Heart left ventricle (tissue), 13 donors: Measurements from ENCODE around the gene COX10.

ENCODE experiments used
- POLR2A ChIP-seq, 2 donors: fragments of 450-650 bp; IDR thresholded peaks; one replicate each; pipeline ENCODE4 v1.6.1; 2017; ENCODE audit warnings: antibody characterized with exemption in 2 of 2, mild to moderate bottlenecking in 2 of 2, moderate library complexity in 2 of 2
- TF ChIP-seq, protein P1 (sequence below), 12 donors: fragments of 200-600 bp; sonication (generic) in 4 of 12; IDR thresholded peaks; one replicate each; pipeline versions ENCODE4 v1.5.0 to v1.8.0; 2018 to 2022; ENCODE audit warnings: antibody characterized with exemption in 12 of 12, mild to moderate bottlenecking in 5 of 12
- donor health status: ischemic (EF 13 %, LVEDD 7.1; RV severe dilation, severe dysfunction).
- donor health status: DM: no; HTN: yes; CAD: no.
- donor health status: DM: no; HTN: no; CAD: no.
- donor health status: ischemic (EF 25% LVEDD 6.9; RV normal size, moderate dysfunction).
- donor health status: ischemic (EF 25% LVEDD 5.7; RV mildly dilated, moderate dysfunction).
- donor health status: ischemic (EF 35%, LVEDD 5.7; RV mildly dilated, moderate dysfunction).
- donor health status: nonischemic (EF 11% LVEDD 7.7; RV severe dilation, severe dysfunction).
- donor health status: DM: yes; HTN: yes; CAD: no.
- donor health status: PGD.
- donor health status: ischemic (EF 29% LVEDD 5.4; RV normal size, mild dysfunction).
- donor health status: nonischemic (EF 23%, LVEDD 6.1; RV moderate dilation, normal function).

DNA sequence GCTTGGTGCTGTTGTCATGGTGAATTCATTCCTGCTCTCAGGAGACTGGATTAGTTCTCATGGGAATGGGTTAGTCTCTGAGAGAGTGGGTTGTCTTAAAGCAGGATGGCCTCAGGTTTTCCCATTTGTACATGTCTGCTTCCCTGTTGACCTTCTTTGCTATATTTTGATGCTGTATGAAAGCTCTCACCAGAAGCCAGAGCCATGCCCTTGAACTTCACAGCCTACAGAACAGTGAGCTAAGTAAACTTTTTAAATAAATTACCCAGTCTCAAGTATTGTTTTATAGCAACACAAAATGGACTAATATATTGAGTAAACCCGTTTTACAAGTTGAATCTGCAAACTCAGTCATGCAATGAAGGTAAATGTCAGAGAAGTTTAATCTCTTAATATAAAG is 100.6 kb downstream of the COX10 start:
- TF ChIP-seq, protein P1, sequence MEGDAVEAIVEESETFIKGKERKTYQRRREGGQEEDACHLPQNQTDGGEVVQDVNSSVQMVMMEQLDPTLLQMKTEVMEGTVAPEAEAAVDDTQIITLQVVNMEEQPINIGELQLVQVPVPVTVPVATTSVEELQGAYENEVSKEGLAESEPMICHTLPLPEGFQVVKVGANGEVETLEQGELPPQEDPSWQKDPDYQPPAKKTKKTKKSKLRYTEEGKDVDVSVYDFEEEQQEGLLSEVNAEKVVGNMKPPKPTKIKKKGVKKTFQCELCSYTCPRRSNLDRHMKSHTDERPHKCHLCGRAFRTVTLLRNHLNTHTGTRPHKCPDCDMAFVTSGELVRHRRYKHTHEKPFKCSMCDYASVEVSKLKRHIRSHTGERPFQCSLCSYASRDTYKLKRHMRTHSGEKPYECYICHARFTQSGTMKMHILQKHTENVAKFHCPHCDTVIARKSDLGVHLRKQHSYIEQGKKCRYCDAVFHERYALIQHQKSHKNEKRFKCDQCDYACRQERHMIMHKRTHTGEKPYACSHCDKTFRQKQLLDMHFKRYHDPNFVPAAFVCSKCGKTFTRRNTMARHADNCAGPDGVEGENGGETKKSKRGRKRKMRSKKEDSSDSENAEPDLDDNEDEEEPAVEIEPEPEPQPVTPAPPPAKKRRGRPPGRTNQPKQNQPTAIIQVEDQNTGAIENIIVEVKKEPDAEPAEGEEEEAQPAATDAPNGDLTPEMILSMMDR (IDR thresholded peaks at IDR 0.05): no peak
- no peak for TF ChIP-seq POLR2A (IDR thresholded peaks at IDR 0.05)
